Fibroblast of lung (primary cell): ENCODE measurements around the gene PTPRQ.

ENCODE experiments used
- EZH2 ChIP-seq: IDR thresholded peaks from 2 replicates; pipeline ENCODE4 v1.5.1; 2012; ENCODE audit warnings: low read length, control low read depth, mild to moderate bottlenecking; ENCODE audit errors: missing control alignments
- TF ChIP-seq, protein P1 (sequence below), 2 donors: IDR thresholded peaks in 1 of 2; conservative IDR thresholded peaks in 1 of 2; 1 replicate in 1 of 2; 2 replicates in 1 of 2; pipeline ENCODE4 v1.5.1; 2011 to 2012; ENCODE audit warnings: low read length in 2 of 2, control low read depth in 1 of 2, inconsistent platforms in 1 of 2, low read depth in 1 of 2, mild to moderate bottlenecking in 1 of 2

DNA sequence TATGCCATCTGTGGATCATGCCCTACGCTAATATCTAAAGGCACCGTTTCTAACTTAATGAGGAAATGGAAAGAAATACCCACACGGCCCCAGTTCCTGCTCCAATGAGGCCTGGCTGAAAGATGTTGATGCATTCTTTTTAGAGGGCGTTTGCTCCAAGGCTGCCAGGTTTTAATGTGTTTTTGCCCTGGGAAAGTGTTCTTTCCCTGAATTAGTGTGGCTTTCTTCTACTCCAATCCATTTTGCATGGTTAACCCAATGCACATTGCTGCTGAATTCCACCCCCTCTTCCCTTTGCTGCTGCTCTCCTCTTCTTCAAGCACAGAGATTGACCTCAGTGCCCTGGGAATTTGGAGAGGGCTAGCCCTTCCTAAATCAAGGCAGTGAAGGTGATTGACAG lies 273.8 kb downstream of the PTPRQ start:
- TF ChIP-seq, protein P1, sequence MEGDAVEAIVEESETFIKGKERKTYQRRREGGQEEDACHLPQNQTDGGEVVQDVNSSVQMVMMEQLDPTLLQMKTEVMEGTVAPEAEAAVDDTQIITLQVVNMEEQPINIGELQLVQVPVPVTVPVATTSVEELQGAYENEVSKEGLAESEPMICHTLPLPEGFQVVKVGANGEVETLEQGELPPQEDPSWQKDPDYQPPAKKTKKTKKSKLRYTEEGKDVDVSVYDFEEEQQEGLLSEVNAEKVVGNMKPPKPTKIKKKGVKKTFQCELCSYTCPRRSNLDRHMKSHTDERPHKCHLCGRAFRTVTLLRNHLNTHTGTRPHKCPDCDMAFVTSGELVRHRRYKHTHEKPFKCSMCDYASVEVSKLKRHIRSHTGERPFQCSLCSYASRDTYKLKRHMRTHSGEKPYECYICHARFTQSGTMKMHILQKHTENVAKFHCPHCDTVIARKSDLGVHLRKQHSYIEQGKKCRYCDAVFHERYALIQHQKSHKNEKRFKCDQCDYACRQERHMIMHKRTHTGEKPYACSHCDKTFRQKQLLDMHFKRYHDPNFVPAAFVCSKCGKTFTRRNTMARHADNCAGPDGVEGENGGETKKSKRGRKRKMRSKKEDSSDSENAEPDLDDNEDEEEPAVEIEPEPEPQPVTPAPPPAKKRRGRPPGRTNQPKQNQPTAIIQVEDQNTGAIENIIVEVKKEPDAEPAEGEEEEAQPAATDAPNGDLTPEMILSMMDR (conservative IDR thresholded peaks at IDR 0.05 in 1 of 2, IDR thresholded peaks at IDR 0.05 in 1 of 2; ENCODE audit: low read depth in 1 of 2, low read length in 2 of 2), result no peak
- no peak for TF ChIP-seq EZH2
